Measurements from ENCODE around the gene ARHGAP8. TPM values are rescaled to one million over a fixed set of nuclear protein-coding genes. Genes with fewer than 3 reads are reported as not detected.
"Not testable (repeated sequence)": the region's sequence is repeated elsewhere in the genome, so short reads cannot be mapped to it uniquely, and the experiment has no call there.

Gene ARHGAP8
- polyA plus RNA-seq, 3 donors = 0.03 TPM; not detected in 2

DNA sequence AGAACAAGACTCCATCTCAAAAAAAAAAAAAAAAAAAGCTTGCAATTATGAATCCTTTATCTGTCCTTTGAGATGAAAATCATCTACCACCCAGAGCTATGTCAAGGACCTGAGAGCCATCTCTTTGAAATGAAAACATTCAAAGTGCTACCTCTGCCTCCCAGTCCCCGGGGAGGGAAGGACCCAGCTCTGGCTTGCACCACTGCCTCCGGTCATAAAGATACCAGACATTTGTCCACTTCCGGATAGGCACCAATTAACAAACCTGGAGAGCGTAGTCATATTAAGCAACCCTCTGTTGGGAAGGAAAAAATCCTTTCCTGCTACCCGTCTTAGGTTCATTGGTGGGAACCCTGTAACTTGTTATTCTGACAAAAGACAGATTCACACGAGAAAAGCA is 98.6 kb downstream of the ARHGAP8 start:
- Mint-ChIP-seq H3K4me3 (no peak overlapping the region), H3K9me3 (no peaks in the 10 kb centered on the region), H3K27me3 (ENCODE audit: low read depth in 3 of 3) (peaks cover 2 to 7% (median 6%) of the 10 kb centered on the region in 3 donors), H3K27ac (no peak overlapping the region), H3K4me1 (no peaks in the 10 kb centered on the region), H3K36me3 (no peaks in the 10 kb centered on the region)
- Histone ChIP-seq H3K9me3 (replicated peaks in 1 of 2; ENCODE audit: control insufficient read depth in 1 of 2, insufficient read depth in 1 of 2, low read length in 2 of 2) (no peaks in the 10 kb centered on the region), H4K20me1 (ENCODE audit: insufficient read depth, low read length) (no peaks in the 10 kb centered on the region), H3K4me2 (replicated peaks; ENCODE audit: extremely low read depth, low read length, poor library complexity, severe bottlenecking) (no peak overlapping the region), H3K27me3 (ENCODE audit: control insufficient read depth in 2 of 2, insufficient read depth in 2 of 2, low read length in 2 of 2) (no peaks in the 10 kb centered on the region), H2AFZ (ENCODE audit: insufficient read depth, low read depth, low read length, poor library complexity, severe bottlenecking) (no peak overlapping the region), H3K4me1 (ENCODE audit: control insufficient read depth in 1 of 2, insufficient read depth in 2 of 2, low read length in 2 of 2) (no peaks in the 10 kb centered on the region), H3K79me2 (ENCODE audit: insufficient read depth, low read length) (no peaks in the 10 kb centered on the region), H3K4me3 (replicated peaks in 1 of 3; ENCODE audit: low read depth in 2 of 3, low read length in 3 of 3) (no peak overlapping the region), H3K9ac (ENCODE audit: insufficient read depth, low read length, poor library complexity, severe bottlenecking) (no peak overlapping the region), H3K36me3 (replicated peaks in 1 of 2; ENCODE audit: control insufficient read depth in 1 of 2, insufficient read depth in 2 of 2, low read length in 2 of 2) (no peaks in the 10 kb centered on the region), H3K27ac (ENCODE audit: low read depth in 1 of 2, low read length in 2 of 2) (no peak overlapping the region)
- intact Hi-C loops (cut with micrococcal nuclease) = no loop called here
- TF ChIP-seq, protein P1, sequence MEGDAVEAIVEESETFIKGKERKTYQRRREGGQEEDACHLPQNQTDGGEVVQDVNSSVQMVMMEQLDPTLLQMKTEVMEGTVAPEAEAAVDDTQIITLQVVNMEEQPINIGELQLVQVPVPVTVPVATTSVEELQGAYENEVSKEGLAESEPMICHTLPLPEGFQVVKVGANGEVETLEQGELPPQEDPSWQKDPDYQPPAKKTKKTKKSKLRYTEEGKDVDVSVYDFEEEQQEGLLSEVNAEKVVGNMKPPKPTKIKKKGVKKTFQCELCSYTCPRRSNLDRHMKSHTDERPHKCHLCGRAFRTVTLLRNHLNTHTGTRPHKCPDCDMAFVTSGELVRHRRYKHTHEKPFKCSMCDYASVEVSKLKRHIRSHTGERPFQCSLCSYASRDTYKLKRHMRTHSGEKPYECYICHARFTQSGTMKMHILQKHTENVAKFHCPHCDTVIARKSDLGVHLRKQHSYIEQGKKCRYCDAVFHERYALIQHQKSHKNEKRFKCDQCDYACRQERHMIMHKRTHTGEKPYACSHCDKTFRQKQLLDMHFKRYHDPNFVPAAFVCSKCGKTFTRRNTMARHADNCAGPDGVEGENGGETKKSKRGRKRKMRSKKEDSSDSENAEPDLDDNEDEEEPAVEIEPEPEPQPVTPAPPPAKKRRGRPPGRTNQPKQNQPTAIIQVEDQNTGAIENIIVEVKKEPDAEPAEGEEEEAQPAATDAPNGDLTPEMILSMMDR (IDR thresholded peaks at IDR 0.05) = no peak
- WGBS (ENCODE audit: insufficient coverage) = 86% methylated on average over 1 of the region's 6 CpGs
- no peak for DNase-seq

DNA sequence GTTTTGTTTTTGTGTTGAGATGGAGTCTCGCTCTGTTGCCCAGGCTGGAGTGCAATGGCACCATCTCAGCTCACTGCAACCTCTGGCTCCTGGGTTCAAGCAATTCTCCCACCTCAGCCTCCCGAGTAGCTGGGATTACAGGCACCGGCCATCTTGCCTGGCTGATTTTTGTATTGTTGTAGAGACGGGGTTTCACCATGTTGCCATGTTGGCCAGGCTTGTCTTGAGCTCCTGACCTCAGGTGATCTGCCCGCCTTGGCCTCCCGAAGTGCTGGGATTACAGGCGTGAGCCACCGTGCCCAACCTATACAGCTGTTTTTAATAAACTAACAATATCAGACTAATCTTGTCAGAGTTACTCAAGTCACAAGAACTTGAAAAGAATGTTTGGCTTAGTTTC is 102.3 kb downstream of the ARHGAP8 start:
- H3K9ac ChIP-seq (ENCODE audit: insufficient read depth, low read length, poor library complexity, severe bottlenecking); H4K20me1 ChIP-seq (ENCODE audit: insufficient read depth, low read length); H3K79me2 ChIP-seq (ENCODE audit: insufficient read depth, low read length); H3K4me1 Mint-ChIP-seq; H2AFZ ChIP-seq (ENCODE audit: insufficient read depth, low read depth, low read length, poor library complexity, severe bottlenecking); H3K9me3 ChIP-seq (replicated peaks in 1 of 2; ENCODE audit: control insufficient read depth in 1 of 2, insufficient read depth in 1 of 2, low read length in 2 of 2); H3K27me3 Mint-ChIP-seq (ENCODE audit: low read depth in 3 of 3); H3K27ac ChIP-seq (ENCODE audit: low read depth in 1 of 2, low read length in 2 of 2); H3K9me3 Mint-ChIP-seq; H3K27ac Mint-ChIP-seq; H3K36me3 Mint-ChIP-seq; H3K4me2 ChIP-seq (replicated peaks; ENCODE audit: extremely low read depth, low read length, poor library complexity, severe bottlenecking); intact Hi-C loops (cut with micrococcal nuclease); H3K4me3 Mint-ChIP-seq; H3K4me1 ChIP-seq (ENCODE audit: control insufficient read depth in 1 of 2, insufficient read depth in 2 of 2, low read length in 2 of 2); DNase-seq; H3K36me3 ChIP-seq (replicated peaks in 1 of 2; ENCODE audit: control insufficient read depth in 1 of 2, insufficient read depth in 2 of 2, low read length in 2 of 2); H3K27me3 ChIP-seq (ENCODE audit: control insufficient read depth in 2 of 2, insufficient read depth in 2 of 2, low read length in 2 of 2); H3K4me3 ChIP-seq (replicated peaks in 1 of 3; ENCODE audit: low read depth in 2 of 3, low read length in 3 of 3): not testable (repeated sequence)
- WGBS (ENCODE audit: insufficient coverage) = 100% methylated on average over 2 of the region's 8 CpGs

All from CD14-positive monocyte (primary cell).